Testis (tissue), 3 donors: ENCODE results near the gene PI4KA. TPM values are rescaled to one million over a fixed set of nuclear protein-coding genes. Genes with fewer than 3 reads are reported as not detected.

Source experiments
- DNase-seq: peaks from one replicate; pipeline ENCODE4 v3.0.0-alpha.2; 2019
- H3K27ac ChIP-seq, 2 donors: fragments of 200-600 bp; sonication (generic); one replicate each; pipeline ENCODE4 v1.5.1; 2019
- H3K27me3 ChIP-seq: fragments of 200-600 bp; sonication (generic); one replicate; pipeline ENCODE4 v1.5.1; 2019
- H3K36me3 ChIP-seq: fragments of 200-600 bp; sonication (generic); one replicate; pipeline ENCODE4 v1.5.1; 2017; ENCODE audit warnings: low read depth; ENCODE audit errors: missing control alignments
- H3K4me1 ChIP-seq: fragments of 200-600 bp; sonication (generic); one replicate; pipeline ENCODE4 v1.5.1; 2019
- H3K4me3 ChIP-seq, 2 donors: fragments of 200-600 bp; sonication (generic); one replicate each; pipeline ENCODE4 v1.5.1; 2017 to 2019
- H3K9me3 ChIP-seq: fragments of 200-600 bp; sonication (generic); one replicate; pipeline ENCODE4 v1.5.1; 2017
- CTCF ChIP-seq, 3 experiments: fragments of 450-650 bp in 2 of 3; fragments of 200-600 bp in 1 of 3; sonication (generic) in 1 of 3; IDR thresholded peaks; one replicate each; pipeline ENCODE4 v1.5.1; 2016 to 2019; ENCODE audit warnings: antibody characterized with exemption in 3 of 3, mild to moderate bottlenecking in 2 of 3, moderate library complexity in 1 of 3
- POLR2A ChIP-seq: fragments of 450-650 bp; IDR thresholded peaks from one replicate; pipeline ENCODE4 v1.6.1; 2017; ENCODE audit warnings: antibody characterized with exemption, mild to moderate bottlenecking, moderate library complexity
- WGBS, 2 donors: methylation state at CpG; one replicate each; pipeline ENCODE4 v1.1.5; 2018; 5-methylcytosine and 5-hydroxymethylcytosine counted together
- intact Hi-C: fragments of 100-400 bp; cut with DNase I; formaldehyde crosslinking; loops from one replicate; pipeline ENCODE4 v1.15.1; 2023; ENCODE audit warnings: low total_unique reads
- polyA plus RNA-seq: library from polyadenylated mRNA; stranded (reverse); fragments of 350-450 nt; fragmentation: Illumina TruSeq; extraction: RNeasy Lipid Tissue Mini Kit (QIAGEN cat#74804); gene quantifications from one replicate; pipeline ENCODE4 v1.2.3, GENCODE V29; 2014; ENCODE audit warnings: low read depth, low replicate concordance; ENCODE audit not compliant: insufficient read depth
- total RNA-seq, 2 donors: library from RNA; depleted of rRNA; stranded (reverse); fragments of >200 nt; gene quantifications; one replicate each; pipeline ENCODE4 v1.2.3, GENCODE V29; 2016

PI4KA gene
- total and polyA plus RNA-seq, 3 donors from 2014 or later = 124 to 196 (median 140) TPM

- no peak overlapping the region for H3K4me3 ChIP-seq
- 91 to 96% methylated on average over 6 of the region's 6 CpGs for WGBS, 2 donors
- H3K9me3 ChIP-seq = no peaks in the 10 kb centered on the region
- no peaks in the 10 kb centered on the region for H3K27me3 ChIP-seq
- H3K36me3 ChIP-seq = no peaks in the 10 kb centered on the region
- H3K27ac ChIP-seq = no peak overlapping the region
- DNase-seq = no peak
- H3K4me1 ChIP-seq = no peaks in the 10 kb centered on the region
- intact Hi-C loops = no loop called here
- no peak for TF ChIP-seq POLR2A
- TF ChIP-seq CTCF (IDR thresholded peaks at IDR 0.05) = no peak
These were observed 32.4 kb upstream of the PI4KA start for GRCh38 chr22:20890975-20891374.

- H3K9me3 ChIP-seq = no peaks in the 10 kb centered on the region
- intact Hi-C loops = no loop called here
- no peak for TF ChIP-seq CTCF (IDR thresholded peaks at IDR 0.05)
- TF ChIP-seq POLR2A = no peak
These were observed 31.4 kb upstream of the PI4KA start for GRCh38 chr22:20889904-20890540.

GRCh38 chr22:20889025-20889704 lies 30.6 kb upstream of the PI4KA start:
- TF ChIP-seq CTCF (IDR thresholded peaks at IDR 0.05) (no peak), POLR2A (no peak)
- intact Hi-C loops = no loop called here
- H3K27ac ChIP-seq = no peak overlapping the region
- 91 to 94% methylated on average over 6 of the region's 6 CpGs for WGBS, 2 donors
- H3K27me3 ChIP-seq = no peaks in the 10 kb centered on the region
- peaks cover 3% of the 10 kb centered on the region for H3K4me1 ChIP-seq
- no peak overlapping the region for H3K4me3 ChIP-seq
- no peaks in the 10 kb centered on the region for H3K36me3 ChIP-seq
- no peaks in the 10 kb centered on the region for H3K9me3 ChIP-seq
- no peak for DNase-seq

More at GRCh38 chr22:20889904-20890540, 31.4 kb upstream of the PI4KA start:
- Histone ChIP-seq H3K27ac (no peak overlapping the region), H3K4me3 (no peak overlapping the region), H3K36me3 (no peaks in the 10 kb centered on the region), H3K4me1 (peaks cover 3% of the 10 kb centered on the region), H3K27me3 (no peaks in the 10 kb centered on the region)
- DNase-seq = no peak
- WGBS, 2 donors = 94 to 96% methylated on average over 13 of the region's 13 CpGs

- Histone ChIP-seq H3K27me3 (no peaks in the 10 kb centered on the region), H3K9me3 (no peaks in the 10 kb centered on the region), H3K27ac (no peak overlapping the region), H3K4me3 (no peak overlapping the region), H3K4me1 (peaks cover 3% of the 10 kb centered on the region), H3K36me3 (no peaks in the 10 kb centered on the region)
- TF ChIP-seq POLR2A = no peak
- TF ChIP-seq CTCF (IDR thresholded peaks at IDR 0.05) = no peak
- DNase-seq = no peak
- 84 to 87% methylated on average over 5 of the region's 5 CpGs for WGBS, 2 donors
- intact Hi-C loops = no loop called here
These were observed 28.8 kb upstream of the PI4KA start for GRCh38 chr22:20887375-20887774.
